AG10803 (cell line): ENCODE data around the gene ERP27.

Experiments
- DNase-seq: peaks from one replicate; pipeline ENCODE4 v3.0.0; 2010; ENCODE audit warnings: low read depth
- H3K4me3 ChIP-seq: 2 replicates; pipeline ENCODE4 v1.5.1; 2011; ENCODE audit warnings: mild to moderate bottlenecking, low read length, control low read depth
- TF ChIP-seq, protein P1 (sequence below): conservative IDR thresholded peaks from 2 replicates; pipeline ENCODE4 v1.5.1; 2011; ENCODE audit warnings: mild to moderate bottlenecking, low read length, control low read depth, inconsistent platforms

The ERP27 gene

DNA sequence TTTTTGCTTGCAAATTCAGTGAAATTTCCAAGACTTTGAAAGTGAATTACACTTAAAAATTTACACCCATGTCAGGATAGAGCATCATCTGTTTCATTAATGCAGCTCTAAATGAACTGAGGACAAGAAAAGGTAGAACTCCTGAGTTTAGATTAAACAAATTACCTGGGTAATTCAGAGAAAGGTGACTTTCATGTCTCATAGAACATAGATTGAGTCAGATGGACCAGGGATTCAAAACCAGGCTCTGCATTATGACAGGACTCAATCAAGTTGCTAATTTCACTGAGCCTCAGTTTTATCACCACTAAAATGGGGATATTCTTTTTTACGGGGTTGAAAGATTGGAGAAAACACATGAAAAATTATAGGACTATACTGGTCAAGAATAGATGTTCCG is 18.6 kb upstream of the ERP27 start:
- H3K4me3 ChIP-seq: no peak overlapping the region
- TF ChIP-seq, protein P1, sequence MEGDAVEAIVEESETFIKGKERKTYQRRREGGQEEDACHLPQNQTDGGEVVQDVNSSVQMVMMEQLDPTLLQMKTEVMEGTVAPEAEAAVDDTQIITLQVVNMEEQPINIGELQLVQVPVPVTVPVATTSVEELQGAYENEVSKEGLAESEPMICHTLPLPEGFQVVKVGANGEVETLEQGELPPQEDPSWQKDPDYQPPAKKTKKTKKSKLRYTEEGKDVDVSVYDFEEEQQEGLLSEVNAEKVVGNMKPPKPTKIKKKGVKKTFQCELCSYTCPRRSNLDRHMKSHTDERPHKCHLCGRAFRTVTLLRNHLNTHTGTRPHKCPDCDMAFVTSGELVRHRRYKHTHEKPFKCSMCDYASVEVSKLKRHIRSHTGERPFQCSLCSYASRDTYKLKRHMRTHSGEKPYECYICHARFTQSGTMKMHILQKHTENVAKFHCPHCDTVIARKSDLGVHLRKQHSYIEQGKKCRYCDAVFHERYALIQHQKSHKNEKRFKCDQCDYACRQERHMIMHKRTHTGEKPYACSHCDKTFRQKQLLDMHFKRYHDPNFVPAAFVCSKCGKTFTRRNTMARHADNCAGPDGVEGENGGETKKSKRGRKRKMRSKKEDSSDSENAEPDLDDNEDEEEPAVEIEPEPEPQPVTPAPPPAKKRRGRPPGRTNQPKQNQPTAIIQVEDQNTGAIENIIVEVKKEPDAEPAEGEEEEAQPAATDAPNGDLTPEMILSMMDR: no peak
- no peak for DNase-seq

GRCh38 chr12:14956024-14956891 is 17.9 kb upstream of the ERP27 start:
- DNase-seq: no peak
- no peak overlapping the region for H3K4me3 ChIP-seq

GRCh38 chr12:14954269-14954668 is 15.9 kb upstream of the ERP27 start:
- H3K4me3 ChIP-seq: no peak overlapping the region
- no peak for DNase-seq
- TF ChIP-seq, protein P1: no peak

More at GRCh38 chr12:14956024-14956891, 17.9 kb upstream of the ERP27 start:
- TF ChIP-seq, protein P1: no peak

- DNase-seq: no peak
- H3K4me3 ChIP-seq: no peak overlapping the region
- TF ChIP-seq, protein P1: no peak
Measured at GRCh38 chr12:14953752-14954151, 15.4 kb upstream of the ERP27 start.

DNA sequence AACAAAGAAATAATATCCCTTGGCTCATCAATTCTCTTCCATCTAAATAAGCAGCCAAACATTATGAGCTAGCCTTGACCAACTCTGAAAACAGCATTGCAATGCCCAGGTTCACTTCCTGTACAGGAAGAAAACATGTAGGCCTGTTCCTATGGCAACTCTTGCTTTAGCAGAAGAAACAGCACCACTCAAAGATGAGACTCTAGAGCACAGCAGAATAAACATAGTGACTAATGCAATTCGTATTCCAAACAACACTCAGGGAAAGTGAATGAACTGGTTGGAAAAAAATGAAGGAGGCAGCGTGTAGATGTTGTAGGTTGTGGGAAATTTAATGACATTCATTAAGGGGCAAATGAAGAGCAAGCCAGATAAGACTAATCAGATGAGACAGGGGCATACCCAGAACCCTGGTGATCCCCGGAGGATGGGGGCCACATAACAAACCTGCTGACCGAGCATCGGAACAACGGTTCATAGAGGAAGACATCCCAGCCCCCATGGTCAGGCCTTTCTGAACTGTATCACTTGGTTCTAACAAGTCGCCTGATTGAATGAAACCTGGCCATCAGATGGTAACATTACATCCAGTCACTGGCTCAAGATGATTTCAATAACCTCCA is 14.1 kb upstream of the ERP27 start:
- TF ChIP-seq, protein P1: no peak
- DNase-seq: peak; percentile 93
- H3K4me3 ChIP-seq: no peak overlapping the region

GRCh38 chr12:14951851-14952250 is 13.5 kb upstream of the ERP27 start:
- H3K4me3 ChIP-seq: no peak overlapping the region
- TF ChIP-seq, protein P1: no peak
- peak; percentile 16 for DNase-seq
